Cortex of kidney (tissue), 1 donor: ENCODE results near the gene RDH8.

ENCODE experiments used
- DNase-seq: peaks from one replicate; lab custom pipeline; 2025; lab: John Stamatoyannopoulos, UW

The RDH8 gene

GRCh38 chr19:10037367-10037766 lies 24.1 kb downstream of the RDH8 start:
- DNase-seq: no peak

- DNase-seq: no peak
Measured at GRCh38 chr19:10037809-10038208, 24.5 kb downstream of the RDH8 start.

- no peak for DNase-seq
Measured at GRCh38 chr19:10043286-10043927, 30.1 kb downstream of the RDH8 start.

GRCh38 chr19:10044390-10044789 lies 31.1 kb downstream of the RDH8 start:
- no peak for DNase-seq

GRCh38 chr19:10045371-10045770 lies 32.1 kb downstream of the RDH8 start:
- no peak for DNase-seq

GRCh38 chr19:10049626-10050025 lies 36.3 kb downstream of the RDH8 start:
- DNase-seq: no peak

GRCh38 chr19:10052602-10053360 lies 39.5 kb downstream of the RDH8 start:
- no peak for DNase-seq

GRCh38 chr19:10061717-10062310 lies 48.5 kb downstream of the RDH8 start:
- DNase-seq: no peak

GRCh38 chr19:10068205-10068604 lies 54.9 kb downstream of the RDH8 start:
- no peak for DNase-seq

GRCh38 chr19:10069046-10069445 lies 55.8 kb downstream of the RDH8 start:
- no peak for DNase-seq

GRCh38 chr19:10070730-10071446 lies 57.6 kb downstream of the RDH8 start:
- no peak for DNase-seq
